CD14-positive monocyte (primary cell): ENCODE measurements around the gene ZDHHC11. TPM values are rescaled to one million over a fixed set of nuclear protein-coding genes. Genes with fewer than 3 reads are reported as not detected.
A peak's percentile ranks its signal among the peaks of the same experiment; 100 is the strongest.

Source experiments
- DNase-seq, 3 donors: peaks; one replicate each; pipeline ENCODE4 v3.0.0-alpha.2; 2011 to 2022
- H2AFZ ChIP-seq: 2 replicates; pipeline ENCODE4 v1.6.0; 2012; ENCODE audit warnings: mild to moderate bottlenecking, low read depth, low read length, inconsistent platforms; ENCODE audit not compliant: insufficient read depth, poor library complexity, severe bottlenecking
- H3K27ac ChIP-seq, 2 donors: 1 replicate in 1 of 2; 2 replicates in 1 of 2; pipeline ENCODE4 v1.5.1; 2012 to 2013; ENCODE audit warnings: low read length in 2 of 2, control low read depth in 1 of 2, inconsistent platforms in 1 of 2, low read depth in 1 of 2, mild to moderate bottlenecking in 1 of 2
- H3K27me3 ChIP-seq, 2 donors: one replicate each; pipeline versions ENCODE4 v1.6.0 to v1.6.1; 2011 to 2013; ENCODE audit warnings: low read length in 2 of 2; ENCODE audit not compliant: control insufficient read depth in 2 of 2, insufficient read depth in 2 of 2
- H3K36me3 ChIP-seq, 2 donors: replicated peaks in 1 of 2; 1 replicate in 1 of 2; 2 replicates in 1 of 2; pipeline versions ENCODE4 v1.5.1 to v1.6.1; 2012 to 2013; ENCODE audit warnings: low read length in 2 of 2, control low read depth in 1 of 2, inconsistent platforms in 1 of 2, mild to moderate bottlenecking in 1 of 2; ENCODE audit not compliant: insufficient read depth in 2 of 2, control insufficient read depth in 1 of 2
- H3K4me1 ChIP-seq, 2 donors: 1 replicate in 1 of 2; 2 replicates in 1 of 2; pipeline versions ENCODE4 v1.5.1 to v1.6.1; 2012 to 2013; ENCODE audit warnings: low read length in 2 of 2, control low read depth in 1 of 2, inconsistent platforms in 1 of 2, mild to moderate bottlenecking in 1 of 2, moderate library complexity in 1 of 2; ENCODE audit not compliant: insufficient read depth in 2 of 2, control insufficient read depth in 1 of 2
- H3K4me2 ChIP-seq: replicated peaks from 2 replicates; pipeline ENCODE3; 2012; ENCODE audit warnings: low read length, moderate library complexity, mild to moderate bottlenecking; ENCODE audit not compliant: poor library complexity, severe bottlenecking; ENCODE audit errors: extremely low read depth
- H3K4me3 ChIP-seq, 3 experiments: fragments of 200-600 bp in 1 of 3; sonication (generic) in 1 of 3; replicated peaks in 1 of 3; 1 replicate in 2 of 3; 2 replicates in 1 of 3; pipeline ENCODE4 v1.5.1; 2011 to 2013; ENCODE audit warnings: low read length in 3 of 3, mild to moderate bottlenecking in 3 of 3, control low read depth in 2 of 3, low read depth in 2 of 3, inconsistent platforms in 1 of 3, moderate library complexity in 1 of 3
- H3K79me2 ChIP-seq: 2 replicates; pipeline ENCODE4 v1.6.0; 2012; ENCODE audit warnings: mild to moderate bottlenecking, control low read depth, inconsistent platforms, low read length, moderate library complexity; ENCODE audit not compliant: insufficient read depth
- H3K9ac ChIP-seq: 2 replicates; pipeline ENCODE4 v1.6.0; 2017; ENCODE audit warnings: low read length, mild to moderate bottlenecking; ENCODE audit not compliant: insufficient read depth, poor library complexity, severe bottlenecking
- H3K9me3 ChIP-seq, 2 donors: replicated peaks in 1 of 2; 1 replicate in 1 of 2; 2 replicates in 1 of 2; pipeline versions ENCODE4 v1.5.1 to v1.6.1; 2012 to 2013; ENCODE audit warnings: low read length in 2 of 2, control low read depth in 1 of 2; ENCODE audit not compliant: control insufficient read depth in 1 of 2, insufficient read depth in 1 of 2
- H4K20me1 ChIP-seq: 2 replicates; pipeline ENCODE4 v1.6.0; 2012; ENCODE audit warnings: mild to moderate bottlenecking, low read length, control low read depth, moderate library complexity; ENCODE audit not compliant: insufficient read depth
- H3K27ac Mint-ChIP-seq, 7 donors: one replicate each; pipeline ENCODE4 v1.8.0; 2020; ENCODE audit warnings: mild to moderate bottlenecking in 7 of 7, mixed read lengths in 7 of 7, moderate library complexity in 6 of 7, inconsistent platforms in 2 of 7
- H3K27me3 Mint-ChIP-seq, 3 donors: one replicate each; pipeline ENCODE4 v1.8.0; 2021 to 2022; ENCODE audit warnings: low read depth in 3 of 3, mild to moderate bottlenecking in 3 of 3, mixed read lengths in 3 of 3, moderate library complexity in 3 of 3, inconsistent platforms in 1 of 3
- H3K36me3 Mint-ChIP-seq, 2 donors: one replicate each; pipeline ENCODE4 v1.8.0; 2020; ENCODE audit warnings: mixed read lengths in 2 of 2, inconsistent platforms in 1 of 2, mild to moderate bottlenecking in 1 of 2
- H3K4me1 Mint-ChIP-seq: one replicate; pipeline ENCODE4 v1.8.0; 2020; ENCODE audit warnings: mild to moderate bottlenecking, mixed read lengths
- H3K4me3 Mint-ChIP-seq, 2 donors: one replicate each; pipeline ENCODE4 v1.8.0; 2020; ENCODE audit warnings: mild to moderate bottlenecking in 2 of 2, mixed read lengths in 2 of 2, moderate library complexity in 1 of 2
- H3K9me3 Mint-ChIP-seq, 7 donors: one replicate each; pipeline ENCODE4 v1.8.0; 2020 to 2022; ENCODE audit warnings: mixed read lengths in 7 of 7, mild to moderate bottlenecking in 6 of 7, moderate library complexity in 6 of 7, inconsistent platforms in 2 of 7
- CTCF ChIP-seq: fragments of 200-600 bp; IDR thresholded peaks from one replicate; pipeline ENCODE4 v1.8.0; 2022; ENCODE audit warnings: antibody characterized with exemption, mild to moderate bottlenecking
- WGBS: methylation state at CpG from one replicate; pipeline ENCODE4 v1.1.5; 2013; ENCODE audit warnings: missing lambda C conversion rate; ENCODE audit not compliant: insufficient coverage; 5-methylcytosine and 5-hydroxymethylcytosine counted together
- intact Hi-C, 2 donors: fragments of 100-400 bp; cut with micrococcal nuclease; formaldehyde crosslinking; loops; one replicate each; pipeline versions ENCODE4 v1.15.0 to v1.15.1; 2023
- polyA plus RNA-seq, 3 donors: library from polyadenylated mRNA; depleted of rRNA in 1 of 3; unstranded in 2 of 3; stranded (reverse) in 1 of 3; fragments of 300-500 nt in 2 of 3; fragments of >200 nt in 1 of 3; fragmentation: Illumina TruSeq in 2 of 3; gene quantifications; 1 replicate in 2 of 3; 2 replicates in 1 of 3; pipeline ENCODE4 v1.2.3, GENCODE V29; 2012 to 2021

ZDHHC11 gene
- polyA plus RNA-seq, 3 donors: 1.8 TPM; not detected in 2

- Histone ChIP-seq H3K27me3 (no peaks in the 10 kb centered on the region), H3K79me2 (peaks cover 41% of the 10 kb centered on the region), H3K4me3 (no peak overlapping the region), H3K27ac (no peak overlapping the region), H4K20me1 (peaks cover 52% of the 10 kb centered on the region), H3K9me3 (no peaks in the 10 kb centered on the region), H3K36me3 (peaks cover 73 to 76% of the 10 kb centered on the region in 2 donors), H3K4me1 (peaks cover 21 to 26% of the 10 kb centered on the region in 2 donors), H2AFZ (no peak overlapping the region), H3K9ac (no peak overlapping the region), H3K4me2 (no peak overlapping the region)
- no peak overlapping the region for H3K4me3 Mint-ChIP-seq
- H3K36me3 Mint-ChIP-seq: peaks cover 74 to 80% of the 10 kb centered on the region in 2 donors
- no peak for TF ChIP-seq CTCF
- no peak overlapping the region for H3K27ac Mint-ChIP-seq
- peaks cover 0 to under 1% (median 0%) of the 10 kb centered on the region in 7 donors for H3K9me3 Mint-ChIP-seq
- intact Hi-C loops: loop anchor here in 1 of 2 donors (10.0 kb wide), 1 partner anchor 916 kb away; the partner anchor contains the start of gene NDUFS6
- 98% methylated on average over 7 of the region's 11 CpGs for WGBS
- H3K27me3 Mint-ChIP-seq: peaks cover 0 to 2% (median 0%) of the 10 kb centered on the region in 3 donors
- peaks cover 17% of the 10 kb centered on the region for H3K4me1 Mint-ChIP-seq
- DNase-seq: no peak
Measured at GRCh38 chr5:888638-889035, 37.9 kb upstream of the ZDHHC11 start.

- DNase-seq: no peak
- H2AFZ ChIP-seq: no peak overlapping the region
- H4K20me1 ChIP-seq: peaks cover 57% of the 10 kb centered on the region
- H3K4me3 ChIP-seq: no peak overlapping the region
- H3K9ac ChIP-seq: no peak overlapping the region
- peaks cover 37% of the 10 kb centered on the region for H3K79me2 ChIP-seq
- peak overlapping the region in 1 of 7 donors; percentile 38 for H3K27ac Mint-ChIP-seq
- no peak overlapping the region for H3K27ac ChIP-seq
- peaks cover 13% of the 10 kb centered on the region for H3K4me1 Mint-ChIP-seq
- H3K4me1 ChIP-seq: peaks cover 15 to 20% of the 10 kb centered on the region in 2 donors
- peaks cover 78 to 82% of the 10 kb centered on the region in 2 donors for H3K36me3 ChIP-seq
- 98% methylated on average over 12 of the region's 14 CpGs for WGBS
- no peak overlapping the region for H3K4me2 ChIP-seq
- H3K9me3 Mint-ChIP-seq: peaks cover 0 to 4% (median 0%) of the 10 kb centered on the region in 7 donors
- no peaks in the 10 kb centered on the region for H3K27me3 ChIP-seq
- H3K27me3 Mint-ChIP-seq: peaks cover 0 to 2% (median 0%) of the 10 kb centered on the region in 3 donors
- no peak overlapping the region for H3K4me3 Mint-ChIP-seq
- H3K36me3 Mint-ChIP-seq: peaks cover 79 to 85% of the 10 kb centered on the region in 2 donors
- intact Hi-C loops: loop anchor here in 1 of 2 donors (10.0 kb wide), 1 partner anchor 917 kb away; the partner anchor contains the start of gene NDUFS6
- H3K9me3 ChIP-seq: no peaks in the 10 kb centered on the region
- no peak for TF ChIP-seq CTCF
Measured at GRCh38 chr5:887947-888637, 37.3 kb upstream of the ZDHHC11 start.
